ENCODE measurements around the gene RBM17.
"Not testable (repeated sequence)": the region's sequence is repeated elsewhere in the genome, so short reads cannot be mapped to it uniquely, and the experiment has no call there.

GRCh38 chr10:6064726-6065125 lies 24.1 kb upstream of the RBM17 start:
- not testable (repeated sequence) for TF ChIP-seq POLR2A (IDR thresholded peaks at IDR 0.05; ENCODE audit: low read depth, low read length); PAX5 (IDR thresholded peaks at IDR 0.05; ENCODE audit: insufficient read depth, low read length, severe bottlenecking); TAF1 (IDR thresholded peaks at IDR 0.05; ENCODE audit: low read depth, low read length)

Measured in GM12891 (cell line).